BJ (cell line): ENCODE data around the gene TTC28. TPM values are rescaled to one million over a fixed set of nuclear protein-coding genes. Genes with fewer than 3 reads are reported as not detected.

Source experiments
- CTCF ChIA-PET: fragments of 350-600 bp; formaldehyde crosslinking; extraction: SDS; loops from one replicate; lab custom pipeline; 2021; ENCODE audit warnings: antibody characterized with exemption, inconsistent platforms; lab: Yijun Ruan, JAX
- POLR2A ChIA-PET: fragments of 300-600 bp; sonication (Branson Sonifier 250); formaldehyde crosslinking; extraction: SDS; loops from one replicate; lab custom pipeline; 2021; ENCODE audit warnings: antibody characterized with exemption; lab: Charles Lee
- DNase-seq: peaks from one replicate; pipeline ENCODE4 v3.0.0-alpha.2; 2011; ENCODE audit warnings: low read depth
- H3K27me3 ChIP-seq: 2 replicates; pipeline ENCODE4 v1.6.0; 2011; ENCODE audit warnings: low read length; ENCODE audit not compliant: control insufficient read depth, insufficient read depth
- H3K36me3 ChIP-seq: 2 replicates; pipeline ENCODE4 v1.5.1; 2011; ENCODE audit warnings: low read length; ENCODE audit not compliant: control insufficient read depth, insufficient read depth
- H3K4me3 ChIP-seq: 2 replicates; pipeline ENCODE4 v1.5.1; 2011; ENCODE audit warnings: low read depth, mild to moderate bottlenecking, control low read depth, low read length
- polyA plus RNA-seq: library from polyadenylated mRNA; depleted of rRNA; stranded (reverse); fragments of >200 nt; gene quantifications from 2 replicates; pipeline ENCODE4 v1.2.3, GENCODE V29; 2011; rRNA removed
- small RNA-seq: library from RNA; depleted of rRNA; stranded (forward); fragments of <200 nt; gene quantifications from one replicate; pipeline ENCODE3, GENCODE V24; 2012; ENCODE audit warnings: low replicate concordance, low read depth; ENCODE audit not compliant: insufficient read length
- TF ChIP-seq, protein P1 (sequence below): IDR thresholded peaks from 2 replicates; pipeline ENCODE4 v1.5.1; 2011; ENCODE audit warnings: low read depth, mild to moderate bottlenecking, control low read depth, inconsistent platforms, low read length, moderate library complexity; ENCODE audit not compliant: insufficient read depth

The TTC28 gene
- polyA plus RNA-seq, 1 experiment: 8.7 TPM

GRCh38 chr22:27934069-27934468 lies 745.6 kb downstream of the TTC28 start:
- no peaks in the 10 kb centered on the region for H3K27me3 ChIP-seq
- CTCF ChIA-PET: interaction anchor here (1.0 kb wide), 1 partner anchor 59 kb away, joined by 3 read pairs; no protein-coding TSS in a partner anchor
- POLR2A ChIA-PET: no interaction called here
- TF ChIP-seq, protein P1, sequence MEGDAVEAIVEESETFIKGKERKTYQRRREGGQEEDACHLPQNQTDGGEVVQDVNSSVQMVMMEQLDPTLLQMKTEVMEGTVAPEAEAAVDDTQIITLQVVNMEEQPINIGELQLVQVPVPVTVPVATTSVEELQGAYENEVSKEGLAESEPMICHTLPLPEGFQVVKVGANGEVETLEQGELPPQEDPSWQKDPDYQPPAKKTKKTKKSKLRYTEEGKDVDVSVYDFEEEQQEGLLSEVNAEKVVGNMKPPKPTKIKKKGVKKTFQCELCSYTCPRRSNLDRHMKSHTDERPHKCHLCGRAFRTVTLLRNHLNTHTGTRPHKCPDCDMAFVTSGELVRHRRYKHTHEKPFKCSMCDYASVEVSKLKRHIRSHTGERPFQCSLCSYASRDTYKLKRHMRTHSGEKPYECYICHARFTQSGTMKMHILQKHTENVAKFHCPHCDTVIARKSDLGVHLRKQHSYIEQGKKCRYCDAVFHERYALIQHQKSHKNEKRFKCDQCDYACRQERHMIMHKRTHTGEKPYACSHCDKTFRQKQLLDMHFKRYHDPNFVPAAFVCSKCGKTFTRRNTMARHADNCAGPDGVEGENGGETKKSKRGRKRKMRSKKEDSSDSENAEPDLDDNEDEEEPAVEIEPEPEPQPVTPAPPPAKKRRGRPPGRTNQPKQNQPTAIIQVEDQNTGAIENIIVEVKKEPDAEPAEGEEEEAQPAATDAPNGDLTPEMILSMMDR: no peak
- no peak overlapping the region for H3K4me3 ChIP-seq
- no peak for DNase-seq
- no peaks in the 10 kb centered on the region for H3K36me3 ChIP-seq

- DNase-seq: no peak
- Histone ChIP-seq H3K36me3 (no peaks in the 10 kb centered on the region), H3K27me3 (no peaks in the 10 kb centered on the region), H3K4me3 (no peak overlapping the region)
- ChIA-PET CTCF (no interaction called here), POLR2A (no interaction called here)
- TF ChIP-seq, protein P1: no peak
Measured at GRCh38 chr22:27933186-27933983, 746.3 kb downstream of the TTC28 start.

GRCh38 chr22:27930331-27931060 lies 749.1 kb downstream of the TTC28 start:
- TF ChIP-seq, protein P1: no peak
- no peaks in the 10 kb centered on the region for H3K27me3 ChIP-seq
- H3K36me3 ChIP-seq: no peaks in the 10 kb centered on the region
- no peak for DNase-seq
- no peak overlapping the region for H3K4me3 ChIP-seq
- POLR2A ChIA-PET: no interaction called here
- CTCF ChIA-PET: interaction anchor here (0.6 to 1.5 kb wide), 2 partner anchors 44 to 46 kb away, joined by 3 to 4 read pairs; no protein-coding TSS in a partner anchor

Small RNA genes within 50 kb of the gene (small RNA-seq; reads per million reads assigned to genes)
- gene MIR5739: not detected
- gene RF00019: not detected
- not detected for gene RF00150
- gene RF02200: not detected
- gene RN7SL162P: not detected

Other genes with a start within 250 kb of the TTC28 start
- 9.4 and 15.9 TPM in 2 replicates for gene CHEK2, start 62.0 kb upstream of the TTC28 start, polyA plus RNA-seq
- 12.7 and 20.8 TPM in 2 replicates for gene HSCB, start 62.2 kb upstream of the TTC28 start, polyA plus RNA-seq
- 4.5 and 11.5 TPM in 2 replicates for gene CCDC117, start 92.9 kb upstream of the TTC28 start, polyA plus RNA-seq
- gene XBP1, start 120.7 kb upstream of the TTC28 start, polyA plus RNA-seq: 223 and 252 TPM in 2 replicates
- 0.75 and 1.1 TPM in 2 replicates for gene ZNRF3, start 203.7 kb upstream of the TTC28 start, polyA plus RNA-seq